ENCODE results near the gene MXD3.

The MXD3 gene

GRCh38 chr5:177330991-177331842, 19.5 kb upstream of the MXD3 start:
- Histone ChIP-seq H3K4me3 (ENCODE audit: low read depth, low read length) (no peak overlapping the region), H3K9me3 (ENCODE audit: control insufficient read depth, insufficient read depth, low read depth, low read length) (no peaks in the 10 kb centered on the region), H3K36me3 (ENCODE audit: control insufficient read depth in 2 of 2, insufficient read depth in 1 of 2, low read length in 2 of 2) (peaks cover 8 to 72% of the 10 kb centered on the region in 2 experiments; a peak in 2 of 3 replicates), H3K27ac (ENCODE audit: extremely low read depth, low read depth, low read length) (no peak overlapping the region), H3K4me1 (ENCODE audit: control insufficient read depth, insufficient read depth, low read length) (no peaks in the 10 kb centered on the region)
- ChIA-PET POLR2A (no interaction called here), CTCF (interaction anchor here (0.5 to 1.2 kb wide), 4 partner anchors 13 to 830 kb away, joined by 3 to 6 read pairs (median 4); no protein-coding TSS in a partner anchor)
- TF ChIP-seq GLIS1 (tag by site-specific recombination; IDR thresholded peaks at IDR 0.05) = peak; percentile 64
- no peak for TF ChIP-seq ZSCAN30 (tag by site-specific recombination; IDR thresholded peaks at IDR 0.05)
- peak; percentile 17; the same call in 1 of the 2 replicates for TF ChIP-seq GLIS2 (tag by site-specific recombination; IDR thresholded peaks at IDR 0.05)

GRCh38 chr5:177329883-177330282, 18.2 kb upstream of the MXD3 start:
- POLR2A ChIA-PET = interaction anchor here (0.5 kb wide), 1 partner anchor 19 kb away, joined by 4 read pairs; no protein-coding TSS in a partner anchor
- Histone ChIP-seq H3K4me1 (ENCODE audit: control insufficient read depth, insufficient read depth, low read length) (no peaks in the 10 kb centered on the region), H3K4me3 (ENCODE audit: low read depth, low read length) (no peak overlapping the region), H3K36me3 (ENCODE audit: control insufficient read depth in 2 of 2, insufficient read depth in 1 of 2, low read length in 2 of 2) (peaks cover 7 to 59% of the 10 kb centered on the region in 2 experiments; a peak in 2 of 3 replicates), H3K27ac (ENCODE audit: extremely low read depth, low read depth, low read length) (no peak overlapping the region), H3K9me3 (ENCODE audit: control insufficient read depth, insufficient read depth, low read depth, low read length) (no peaks in the 10 kb centered on the region)
- CTCF ChIA-PET = interaction anchor here (0.6 kb wide), 1 partner anchor 275 kb away, joined by 3 read pairs; no protein-coding TSS in a partner anchor
- TF ChIP-seq ZIC2 (tag by site-specific recombination; IDR thresholded peaks at IDR 0.05) = peak; percentile 70
- no peak for TF ChIP-seq PRDM1 (tag by site-specific recombination; IDR thresholded peaks at IDR 0.05)

GRCh38 chr5:177328545-177329231, 17.0 kb upstream of the MXD3 start:
- no peak for TF ChIP-seq BCL11B (tag by site-specific recombination; IDR thresholded peaks at IDR 0.05; ENCODE audit: low read depth)
- no peak for TF ChIP-seq ZNF335 (tag by site-specific recombination; conservative IDR thresholded peaks at IDR 0.05)
- no peak for TF ChIP-seq ZNF580 (tag by site-specific recombination; IDR thresholded peaks at IDR 0.05)
- no peak for TF ChIP-seq ZNF416 (tag by site-specific recombination; IDR thresholded peaks at IDR 0.05)
- TF ChIP-seq ZNF768 (tag by site-specific recombination; IDR thresholded peaks at IDR 0.05) = no peak
- peak; percentile 47 for TF ChIP-seq PRDM10 (tag by site-specific recombination; IDR thresholded peaks at IDR 0.05)
- TF ChIP-seq ZNF529 (tag by site-specific recombination; IDR thresholded peaks at IDR 0.05; ENCODE audit: insufficient replicate concordance) = no peak
- TF ChIP-seq ATF2 (tag by site-specific recombination; IDR thresholded peaks at IDR 0.05; ENCODE audit: low read depth) = peak; percentile 65; the same call in 1 of the 2 replicates
- no peak for TF ChIP-seq ZNF391 (tag by site-specific recombination; IDR thresholded peaks at IDR 0.05; ENCODE audit: borderline replicate concordance, low read depth)
- ChIA-PET CTCF (interaction anchor here (1.5 to 2.0 kb wide), 2 partner anchors 9 to 10 kb away, joined by 3 to 6 read pairs; no protein-coding TSS in a partner anchor), POLR2A (interaction anchor here (0.6 kb wide), 1 partner anchor 13 kb away, joined by 3 read pairs; no protein-coding TSS in a partner anchor)
- H3K4me3 ChIP-seq (ENCODE audit: low read depth, low read length) = no peak overlapping the region
- no peak overlapping the region for H3K27ac ChIP-seq (ENCODE audit: extremely low read depth, low read depth, low read length)
- no peaks in the 10 kb centered on the region for H3K4me1 ChIP-seq (ENCODE audit: control insufficient read depth, insufficient read depth, low read length)
- peaks cover 0 to 47% of the 10 kb centered on the region in 2 experiments; a peak in 2 of 3 replicates for H3K36me3 ChIP-seq (ENCODE audit: control insufficient read depth in 2 of 2, insufficient read depth in 1 of 2, low read length in 2 of 2)
- H3K9me3 ChIP-seq (ENCODE audit: control insufficient read depth, insufficient read depth, low read depth, low read length) = no peaks in the 10 kb centered on the region
